ENCODE data around the gene GYG1. TPM values are rescaled to one million over a fixed set of nuclear protein-coding genes. Genes with fewer than 3 reads are reported as not detected.

GYG1 gene
- total RNA-seq, 2 donors from 2014 or later, result 8.9 to 16.3 TPM

DNA sequence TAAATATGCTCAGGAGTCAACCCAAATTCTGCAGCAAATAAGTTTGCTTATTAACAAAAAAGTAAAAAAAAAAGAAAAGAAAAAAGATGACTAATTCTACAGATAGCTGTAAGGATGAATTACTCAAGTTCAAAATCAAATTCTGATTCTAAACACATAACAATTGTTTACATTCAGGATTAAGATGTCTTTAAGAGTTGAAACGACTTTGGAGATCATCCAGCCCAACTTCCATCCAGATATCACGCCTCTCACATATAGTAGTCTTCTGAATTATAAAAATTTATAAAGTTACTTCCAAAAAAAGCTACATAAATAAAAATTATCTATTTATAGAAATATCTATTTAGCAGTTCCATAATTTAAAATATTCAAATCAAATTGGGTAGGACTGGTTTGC is 39.8 kb downstream of the GYG1 start:
- Histone ChIP-seq H3K27me3 (no peaks in the 10 kb centered on the region), H3K4me1 (no peaks in the 10 kb centered on the region), H3K4me3 (no peak overlapping the region), H3K9me3 (no peaks in the 10 kb centered on the region), H3K36me3 (replicated peaks in 1 of 2; ENCODE audit: insufficient read depth in 1 of 2, low read depth in 2 of 2) (no peaks in the 10 kb centered on the region), H3K27ac (no peak overlapping the region)
- intact Hi-C loops (cut with DNase I), result no loop called here
- ATAC-seq (no peak), DNase-seq (no peak)
- TF ChIP-seq, protein P1, sequence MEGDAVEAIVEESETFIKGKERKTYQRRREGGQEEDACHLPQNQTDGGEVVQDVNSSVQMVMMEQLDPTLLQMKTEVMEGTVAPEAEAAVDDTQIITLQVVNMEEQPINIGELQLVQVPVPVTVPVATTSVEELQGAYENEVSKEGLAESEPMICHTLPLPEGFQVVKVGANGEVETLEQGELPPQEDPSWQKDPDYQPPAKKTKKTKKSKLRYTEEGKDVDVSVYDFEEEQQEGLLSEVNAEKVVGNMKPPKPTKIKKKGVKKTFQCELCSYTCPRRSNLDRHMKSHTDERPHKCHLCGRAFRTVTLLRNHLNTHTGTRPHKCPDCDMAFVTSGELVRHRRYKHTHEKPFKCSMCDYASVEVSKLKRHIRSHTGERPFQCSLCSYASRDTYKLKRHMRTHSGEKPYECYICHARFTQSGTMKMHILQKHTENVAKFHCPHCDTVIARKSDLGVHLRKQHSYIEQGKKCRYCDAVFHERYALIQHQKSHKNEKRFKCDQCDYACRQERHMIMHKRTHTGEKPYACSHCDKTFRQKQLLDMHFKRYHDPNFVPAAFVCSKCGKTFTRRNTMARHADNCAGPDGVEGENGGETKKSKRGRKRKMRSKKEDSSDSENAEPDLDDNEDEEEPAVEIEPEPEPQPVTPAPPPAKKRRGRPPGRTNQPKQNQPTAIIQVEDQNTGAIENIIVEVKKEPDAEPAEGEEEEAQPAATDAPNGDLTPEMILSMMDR (IDR thresholded peaks at IDR 0.05), result no peak
- no peak for TF ChIP-seq POLR2A (IDR thresholded peaks at IDR 0.05)
- 85 to 88% methylated on average over 2 of the region's 2 CpGs for WGBS, 2 donors

DNA sequence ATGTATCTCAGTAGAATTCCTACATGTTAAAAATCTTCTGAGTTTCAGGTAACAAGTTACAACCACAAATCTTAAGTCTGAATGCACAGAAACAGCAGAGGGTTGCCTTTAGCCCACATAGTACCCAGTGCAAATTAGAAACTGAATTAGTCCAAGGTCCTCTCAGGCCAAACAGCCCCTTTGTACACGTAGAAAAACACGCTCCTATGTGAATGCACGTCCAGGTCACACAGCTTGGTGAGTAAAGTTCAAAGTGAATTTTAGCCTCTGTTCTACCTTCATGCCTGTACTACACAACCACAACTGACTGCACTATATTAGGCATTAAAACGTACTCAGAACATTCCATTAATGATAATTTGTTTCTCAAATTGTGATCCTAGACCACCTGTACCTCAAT is 46.3 kb downstream of the GYG1 start:
- Histone ChIP-seq H3K9me3 (no peaks in the 10 kb centered on the region), H3K4me3 (no peak overlapping the region), H3K36me3 (replicated peaks in 1 of 2; ENCODE audit: insufficient read depth in 1 of 2, low read depth in 2 of 2) (peaks cover 0 to 2% of the 10 kb centered on the region in 2 donors), H3K4me1 (peaks cover 6% of the 10 kb centered on the region), H3K27ac (no peak overlapping the region), H3K27me3 (no peaks in the 10 kb centered on the region)
- intact Hi-C loops (cut with DNase I), result no loop called here
- DNase-seq, result no peak
- 85 to 94% methylated on average over 4 of the region's 4 CpGs for WGBS, 2 donors
- TF ChIP-seq, protein P1 (IDR thresholded peaks at IDR 0.05), result no peak
- TF ChIP-seq POLR2A (IDR thresholded peaks at IDR 0.05), result no peak
- ATAC-seq, result no peak

DNA sequence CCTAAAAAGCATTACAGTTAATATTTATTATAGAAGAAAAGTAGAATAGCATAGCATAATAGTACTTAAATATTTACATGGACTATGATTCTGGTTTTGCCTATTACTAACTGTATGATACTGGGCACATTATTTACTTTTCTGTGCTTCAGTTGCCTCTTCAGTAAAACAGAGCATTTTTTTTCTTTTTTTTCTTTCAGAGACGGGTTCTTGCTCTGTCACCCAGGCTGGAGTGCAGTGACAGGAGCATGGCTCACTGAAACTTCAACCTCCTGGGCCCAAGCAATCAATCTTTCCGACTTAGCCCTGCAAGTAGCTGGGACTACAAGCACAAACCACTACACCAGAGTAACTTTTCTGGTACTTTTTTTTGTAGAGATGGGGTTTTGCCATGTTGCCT is 47.0 kb downstream of the GYG1 start:
- H3K4me1 ChIP-seq, result peaks cover 6% of the 10 kb centered on the region

DNA sequence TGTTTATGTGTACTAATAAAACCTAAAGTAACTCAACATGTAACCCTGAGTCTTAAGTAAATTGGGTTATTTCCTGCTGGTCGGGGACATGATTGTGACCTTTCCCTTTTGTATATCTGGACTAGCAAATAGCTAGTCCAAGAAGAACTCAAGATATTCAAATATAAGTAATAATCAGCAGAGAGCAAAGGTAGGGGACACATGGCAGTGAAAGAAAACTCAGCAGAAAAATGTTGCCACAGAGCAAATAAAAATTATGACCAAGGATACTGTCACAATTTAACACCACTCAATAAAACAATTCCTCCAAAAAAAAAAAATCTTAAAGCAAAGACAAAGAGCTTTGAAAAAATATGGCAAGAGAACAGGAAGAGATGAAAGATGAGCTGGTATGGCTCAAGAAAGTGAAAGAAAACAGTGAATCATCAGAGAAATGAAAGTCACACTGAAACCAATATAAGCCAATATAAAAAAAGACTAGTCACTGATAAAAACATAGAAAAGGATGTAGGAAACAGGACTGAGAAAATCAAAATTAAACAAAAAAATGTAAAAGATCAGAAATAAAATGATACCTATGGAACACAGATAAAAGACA is 51.5 kb downstream of the GYG1 start:
- TF ChIP-seq, protein P1 (IDR thresholded peaks at IDR 0.05), result no peak
- TF ChIP-seq POLR2A (IDR thresholded peaks at IDR 0.05), result no peak
- intact Hi-C loops (cut with DNase I), result no loop called here
- Histone ChIP-seq H3K27me3 (no peaks in the 10 kb centered on the region), H3K4me3 (no peak overlapping the region), H3K9me3 (no peaks in the 10 kb centered on the region), H3K4me1 (peaks cover 6% of the 10 kb centered on the region), H3K27ac (no peak overlapping the region), H3K36me3 (replicated peaks in 1 of 2; ENCODE audit: insufficient read depth in 1 of 2, low read depth in 2 of 2) (peaks cover 0 to 3% of the 10 kb centered on the region in 2 donors)
- 23 to 32% methylated on average over 1 of the region's 1 CpG for WGBS, 2 donors
- DNase-seq, result no peak
- no peak for ATAC-seq

More for the DNA sequence above, 47.0 kb downstream of the GYG1 start:
- Histone ChIP-seq H3K27ac (no peak overlapping the region), H3K9me3 (no peaks in the 10 kb centered on the region), H3K27me3 (no peaks in the 10 kb centered on the region), H3K36me3 (replicated peaks in 1 of 2; ENCODE audit: insufficient read depth in 1 of 2, low read depth in 2 of 2) (peaks cover 0 to 2% of the 10 kb centered on the region in 2 donors), H3K4me3 (no peak overlapping the region)
- ATAC-seq, result no peak
- TF ChIP-seq POLR2A (IDR thresholded peaks at IDR 0.05), result no peak
- TF ChIP-seq, protein P1 (IDR thresholded peaks at IDR 0.05), result no peak
- intact Hi-C loops (cut with DNase I), result no loop called here
- 84 to 93% methylated on average over 2 of the region's 2 CpGs for WGBS, 2 donors
- DNase-seq, result no peak
